EH (cell line): ENCODE data around the gene RANBP1.
A peak's percentile ranks its signal among the peaks of the same experiment; 100 is the strongest.
"Not testable (repeated sequence)": the region's sequence is repeated elsewhere in the genome, so short reads cannot be mapped to it uniquely, and the experiment has no call there.

ENCODE experiments used
- DNase-seq: peaks from one replicate; pipeline ENCODE4 v3.0.0-alpha.2; 2015; ENCODE audit warnings: low read depth

The RANBP1 gene

DNA sequence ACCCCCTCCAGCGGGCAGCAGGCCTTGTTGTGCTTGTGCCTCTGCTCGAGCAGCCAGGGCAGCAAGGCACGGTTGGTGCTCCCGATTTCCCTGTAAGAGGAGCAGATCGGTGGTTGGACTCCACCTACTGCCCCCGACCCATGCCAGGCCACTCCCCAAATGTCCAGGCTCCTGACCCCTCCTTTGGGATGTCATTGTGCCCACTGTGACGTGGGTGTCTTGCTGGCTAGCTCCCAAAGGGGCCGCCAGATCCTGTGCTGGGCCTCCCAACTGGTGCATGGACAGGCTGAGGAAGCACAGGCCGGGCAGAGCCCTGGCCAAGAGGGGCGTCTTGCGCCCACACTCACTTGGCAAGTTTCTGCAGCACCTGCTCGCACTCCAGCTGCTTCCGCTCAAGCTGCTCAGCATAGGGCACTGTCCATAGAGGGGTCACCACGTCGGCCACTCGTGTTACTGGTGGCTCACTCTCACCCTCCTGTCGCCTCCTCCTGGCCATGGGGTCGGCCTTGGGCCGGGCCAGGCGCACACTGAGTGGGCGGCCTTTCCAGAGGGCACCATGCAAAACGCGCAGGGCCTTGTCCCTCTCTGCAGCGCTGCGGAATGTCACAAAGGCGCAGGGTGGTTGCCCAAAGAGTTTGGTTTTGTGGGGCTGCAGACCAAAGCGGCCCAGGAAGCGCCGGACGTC is at the start of gene RANBP1:
TSS of gene RANBP1 (plus strand) at position 414 of the 685 bp plus-strand sequence. CDS start at position 495, 81 bp downstream.
- no peak for DNase-seq

DNA sequence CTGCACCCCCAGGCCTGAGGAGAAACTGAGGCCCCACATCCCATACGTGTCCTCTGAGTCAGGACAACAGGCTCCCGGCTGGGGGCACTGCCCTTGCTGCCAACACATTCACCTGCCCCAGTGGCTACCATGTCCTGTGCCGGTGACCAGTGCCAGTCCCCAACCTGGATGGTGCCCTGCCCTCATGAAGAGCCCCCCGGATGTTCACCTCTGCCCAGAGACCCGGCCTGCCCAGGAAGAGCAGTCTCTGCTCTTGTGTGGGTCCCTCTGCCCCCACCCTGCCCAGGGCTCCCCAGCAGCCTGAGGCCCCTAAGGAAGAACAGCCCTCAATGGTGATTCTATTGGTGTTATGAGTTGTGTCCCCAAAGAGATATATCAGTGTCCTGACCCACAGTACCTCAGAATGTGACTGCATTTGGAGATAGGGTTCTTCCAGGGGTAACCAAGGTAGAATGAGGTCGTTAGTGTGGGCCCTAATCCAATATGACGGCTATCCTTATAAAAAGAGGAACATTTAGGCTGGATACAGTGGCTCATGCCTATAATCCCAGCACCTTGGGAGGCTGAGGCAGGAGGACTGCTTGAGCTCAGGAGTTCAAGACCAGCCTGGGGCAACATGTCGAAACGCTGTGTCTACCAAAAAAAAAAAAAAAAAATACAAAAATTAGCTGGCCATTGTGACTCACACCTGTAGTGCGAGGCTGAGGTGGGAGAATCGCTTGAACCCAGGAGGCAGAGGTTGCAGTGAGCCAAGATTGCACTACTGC is 49.1 kb upstream of the RANBP1 start:
- DNase-seq = no peak

DNA sequence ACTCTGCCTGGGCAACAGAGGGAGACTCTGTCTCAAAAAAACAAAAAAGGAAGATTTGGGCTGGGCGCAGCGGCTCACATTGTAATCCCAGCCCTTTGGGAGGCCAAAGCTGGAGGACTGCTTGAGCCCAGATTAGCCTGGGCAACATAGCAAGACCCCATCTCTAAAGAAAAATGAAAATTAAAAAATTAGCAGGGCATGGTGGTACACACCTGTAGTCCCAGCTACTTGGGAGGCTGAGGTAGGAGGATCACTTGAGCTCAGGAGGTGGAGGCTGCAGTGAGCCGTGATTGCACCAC is 48.6 kb upstream of the RANBP1 start:
- DNase-seq = not testable (repeated sequence)

DNA sequence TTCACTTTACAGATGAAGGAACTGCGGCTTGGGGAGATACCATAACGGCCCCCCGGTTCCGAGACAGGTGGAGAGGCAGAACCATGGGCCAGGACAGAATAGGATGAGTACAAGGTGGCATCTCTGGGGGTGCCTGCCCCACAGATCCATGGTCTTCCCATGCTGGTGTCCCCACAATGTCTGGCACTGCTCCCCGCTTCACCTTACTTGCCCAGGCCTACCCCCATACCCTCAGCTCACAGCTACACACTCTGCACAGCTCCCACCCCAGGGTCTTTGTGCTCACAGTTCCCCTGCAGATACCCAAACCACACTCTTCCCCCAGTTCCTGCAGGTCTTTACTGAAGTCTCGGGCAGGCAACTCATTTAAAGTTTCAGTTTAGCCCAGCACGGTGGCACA is 47.3 kb upstream of the RANBP1 start:
- no peak for DNase-seq

DNA sequence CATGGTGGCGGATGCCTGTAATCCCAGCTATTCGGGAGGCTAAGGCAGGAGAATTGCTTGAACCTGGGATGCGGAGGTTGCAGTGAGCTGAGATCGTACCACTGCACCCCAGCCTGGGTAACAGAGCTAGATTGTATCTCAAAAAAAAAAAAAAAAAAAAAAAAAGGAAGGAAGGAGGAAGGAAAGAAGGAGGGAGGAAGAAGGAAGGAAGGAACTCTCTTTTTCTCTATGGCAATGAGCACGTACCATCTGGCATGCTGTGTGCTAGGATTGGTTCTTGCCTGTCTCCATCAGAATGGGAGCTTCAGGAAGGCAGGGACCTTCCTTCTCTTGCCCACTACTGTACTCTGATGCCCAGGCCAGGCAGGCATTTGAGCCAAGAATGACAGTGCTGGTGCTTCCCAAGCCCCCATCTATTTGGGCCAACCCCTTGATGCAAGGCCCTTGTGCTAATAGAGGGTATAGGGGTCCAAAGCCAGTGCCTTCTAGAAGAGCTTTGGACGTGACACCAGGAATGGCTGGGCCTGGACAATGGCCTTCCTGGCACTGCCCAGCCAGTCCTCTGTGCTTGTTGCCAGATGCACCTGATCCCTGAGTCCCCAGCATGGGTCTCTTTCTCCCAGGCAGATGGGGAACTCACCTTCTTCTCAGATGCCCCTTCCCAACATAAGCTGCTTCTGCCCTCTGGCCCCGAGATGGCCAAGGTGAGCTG is 46.4 kb upstream of the RANBP1 start:
- no peak for DNase-seq

DNA sequence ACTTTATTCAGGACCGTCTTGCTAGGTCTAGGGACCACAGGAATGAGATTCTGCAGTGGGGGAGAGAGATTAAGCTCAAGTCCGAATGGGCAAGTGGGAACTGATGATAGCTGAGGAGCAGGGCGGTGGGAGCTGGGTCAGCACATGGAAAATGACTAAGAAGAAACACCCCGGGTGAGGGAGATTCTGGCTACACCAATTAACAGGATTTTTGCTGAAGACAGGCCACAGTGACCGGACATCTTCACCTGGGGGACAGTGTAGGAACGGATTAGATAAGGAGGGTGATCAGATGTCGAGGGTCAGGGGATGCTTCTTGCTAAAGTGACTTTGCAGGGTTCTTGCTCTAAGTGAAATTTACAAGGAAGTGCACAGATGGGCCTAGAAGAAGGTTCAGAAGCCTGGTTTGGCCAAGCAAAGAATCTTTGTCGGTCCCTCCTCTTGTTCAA is 44.4 kb upstream of the RANBP1 start:
- no peak for DNase-seq

DNA sequence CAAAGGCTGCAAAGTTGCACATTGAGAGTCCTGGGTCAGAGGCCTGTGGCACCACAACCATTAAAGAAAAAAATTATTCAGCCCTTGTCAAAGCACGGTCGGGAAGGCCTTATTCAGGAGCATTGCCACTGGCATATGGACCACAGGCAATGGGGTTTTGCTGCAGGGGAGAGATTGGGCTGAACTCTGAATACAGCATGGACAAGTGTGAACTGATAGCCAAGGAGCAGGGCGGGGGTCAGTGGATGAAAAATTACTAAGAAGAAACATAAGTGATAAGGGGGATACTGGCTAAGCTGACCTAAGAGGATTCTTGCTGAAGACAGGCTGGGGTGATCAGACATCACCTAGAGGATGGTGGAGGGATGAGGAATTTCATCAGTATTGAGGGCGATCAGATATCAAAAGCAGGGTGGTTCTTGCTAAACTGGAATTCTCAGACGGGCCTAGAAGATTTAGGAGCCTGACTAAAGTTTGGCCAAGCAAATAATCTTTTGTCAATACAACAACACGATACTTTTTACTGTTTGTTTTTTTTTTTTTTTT is 39.2 kb upstream of the RANBP1 start:
- no peak for DNase-seq

DNA sequence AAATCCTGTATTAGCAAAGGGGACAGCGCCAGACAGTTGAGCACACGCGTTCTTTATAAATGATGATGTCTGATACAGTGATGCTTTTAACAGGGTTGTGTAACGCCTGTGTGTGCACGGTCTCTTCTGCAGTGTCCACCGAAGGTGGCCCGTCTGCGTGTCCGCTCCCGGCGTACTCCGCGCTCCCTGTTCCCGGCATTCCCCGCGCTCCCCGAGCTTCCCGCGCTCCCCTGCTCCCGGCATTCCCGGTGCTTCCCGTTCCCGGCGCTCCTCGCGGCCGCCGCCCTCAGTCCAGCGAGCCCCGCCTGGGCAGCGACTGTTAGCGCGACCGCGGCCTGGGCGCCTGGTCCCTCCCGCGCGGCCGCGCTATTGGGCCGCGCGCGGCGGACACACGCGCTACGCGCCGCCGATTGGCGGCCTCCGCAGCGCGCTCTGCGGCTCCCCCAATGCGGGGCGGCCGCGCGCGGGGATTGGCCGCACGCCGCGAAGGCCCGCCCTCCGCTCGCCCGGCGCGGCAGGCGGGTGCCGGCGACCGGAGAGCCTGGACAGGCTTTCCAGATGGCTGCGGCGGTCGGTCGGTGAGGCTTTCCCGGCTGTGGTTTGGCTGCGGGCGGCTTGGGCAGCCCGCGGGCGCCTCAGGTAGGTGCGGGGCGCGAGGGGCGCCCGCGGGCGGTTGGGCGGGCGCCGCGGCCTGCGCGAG is 36.0 kb upstream of the RANBP1 start, which contains the start of gene DGCR8:
TSS of gene DGCR8 (plus strand) at position 497 of the 700 bp plus-strand sequence. CDS start 5,723 bp downstream, outside the sequence.
- peak; percentile 95 for DNase-seq

DNA sequence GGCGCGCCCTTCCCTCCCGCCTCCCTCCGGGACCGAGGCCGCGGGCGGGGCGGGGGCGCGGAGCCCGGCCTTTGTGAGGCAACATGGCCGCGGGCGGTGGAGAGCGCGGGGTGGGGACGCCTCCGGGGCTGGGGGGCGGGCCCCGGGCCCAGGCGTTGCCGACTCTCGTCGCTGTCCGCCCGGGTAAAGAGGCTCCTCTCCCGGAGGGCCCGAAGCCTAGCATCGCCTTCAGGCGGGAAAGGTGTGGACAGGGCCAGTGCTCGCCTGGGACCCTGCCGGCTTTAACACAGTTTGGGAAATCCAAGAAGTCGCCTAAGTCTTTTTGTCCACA is 35.5 kb upstream of the RANBP1 start:
- peak; percentile 60 for DNase-seq

DNA sequence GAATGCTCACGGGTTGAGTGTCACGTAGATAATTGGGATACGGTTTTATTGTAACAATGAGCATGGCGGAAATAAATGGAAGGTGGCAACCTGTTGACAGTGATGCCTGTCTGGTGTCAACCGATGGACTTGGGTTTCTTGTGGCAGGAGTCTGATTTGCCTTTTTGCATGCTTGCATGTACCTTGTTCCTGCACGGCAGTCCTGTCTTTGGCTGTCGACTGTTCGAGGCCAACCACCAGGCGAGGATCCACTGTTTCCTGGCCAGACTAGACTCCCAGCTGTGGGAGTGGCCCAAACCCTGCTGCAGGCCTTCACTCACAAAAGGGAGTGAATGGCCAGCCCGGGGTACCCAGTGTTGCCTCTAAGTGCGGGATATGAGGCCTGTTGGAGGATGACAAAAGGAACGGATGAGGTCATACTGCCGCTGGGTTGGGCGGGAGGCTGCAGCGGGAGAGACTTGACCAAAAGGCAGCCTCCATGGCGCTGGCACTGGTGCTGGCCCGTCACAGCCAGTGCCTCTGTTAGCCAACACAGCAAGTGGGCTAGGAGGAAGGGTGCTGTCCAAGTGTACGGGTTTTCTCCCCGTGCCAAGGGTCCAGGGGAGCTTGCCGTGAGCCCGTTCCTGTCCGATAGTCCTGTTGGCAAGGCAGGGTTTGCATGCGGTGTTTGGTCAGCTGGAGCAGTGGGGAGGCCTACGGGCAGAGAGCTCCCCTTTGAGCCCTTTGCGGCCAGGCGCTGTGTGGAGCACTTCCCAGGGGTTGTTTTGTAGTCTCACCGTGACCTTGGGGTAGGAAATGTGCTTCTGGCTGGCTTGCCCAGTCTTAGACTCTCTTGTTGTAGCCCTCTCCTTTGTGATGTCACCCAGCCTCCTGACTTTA is 34.9 kb upstream of the RANBP1 start:
- DNase-seq = peak; percentile 74

DNA sequence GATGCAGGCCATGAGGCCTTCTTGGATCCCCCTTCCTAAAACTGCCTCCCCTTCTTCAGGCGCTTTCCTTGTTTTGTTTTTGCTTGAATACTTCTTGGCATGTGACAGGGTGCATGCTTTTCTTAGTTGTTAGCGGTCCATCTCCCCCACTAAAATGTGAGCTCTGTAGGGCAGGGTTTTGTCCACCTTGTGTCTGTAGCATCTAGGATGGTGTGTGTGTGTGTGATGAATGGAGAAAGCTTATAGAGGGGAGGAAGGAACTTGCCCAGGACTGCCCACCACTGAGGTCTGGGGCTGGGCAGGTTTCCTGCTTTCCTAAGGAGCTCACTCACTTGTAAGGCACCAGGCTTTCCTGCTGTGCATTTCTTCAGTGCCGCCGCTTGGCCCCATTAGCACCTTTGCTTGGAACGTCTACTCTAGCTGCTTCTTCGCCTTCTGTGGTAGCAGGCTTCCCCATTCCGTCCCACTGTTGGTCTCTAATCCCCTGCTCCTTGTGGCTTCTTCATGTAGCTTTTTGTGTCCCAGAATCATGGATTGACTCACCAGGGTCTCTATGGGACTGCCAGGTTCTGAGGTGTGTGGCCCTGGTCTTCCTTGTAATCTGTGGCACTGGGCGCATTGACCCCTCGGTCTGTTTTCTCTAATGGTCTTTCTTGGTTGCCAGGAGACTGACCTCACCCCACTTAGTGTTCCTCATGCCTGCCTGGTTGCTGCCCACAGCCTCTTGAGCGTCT is 32.6 kb upstream of the RANBP1 start:
- no peak for DNase-seq

DNA sequence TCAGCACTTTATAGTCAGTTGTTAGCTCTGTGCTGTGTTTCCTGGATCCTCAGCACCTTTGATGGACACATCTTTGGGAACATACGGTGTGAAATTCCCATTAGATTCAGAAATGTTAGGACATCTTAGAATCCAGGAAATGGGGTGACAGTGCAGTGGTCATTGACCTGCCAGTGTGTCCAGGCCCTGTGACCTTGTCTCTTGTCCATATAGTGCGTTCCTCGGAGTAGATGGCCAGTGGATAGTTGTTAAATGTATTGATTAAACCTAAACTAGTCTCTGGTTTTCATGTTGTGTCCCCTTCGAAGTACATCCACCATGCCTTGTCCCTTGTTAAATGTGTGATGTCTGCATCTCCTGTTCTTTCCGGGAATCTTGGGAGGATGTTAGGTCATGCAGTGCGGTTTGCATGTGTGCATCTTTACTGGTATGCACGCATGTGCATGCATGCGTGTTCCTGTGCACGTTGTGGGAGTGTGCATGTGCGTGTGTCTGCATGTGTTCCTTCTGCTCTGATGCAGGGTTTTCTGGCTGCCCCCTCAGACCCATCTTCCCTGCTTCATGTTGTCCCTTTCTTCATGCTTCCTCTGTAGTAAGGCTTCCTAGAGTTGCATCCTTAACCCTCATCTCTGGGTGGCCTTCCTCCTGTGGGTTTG is 31.9 kb upstream of the RANBP1 start:
- DNase-seq = no peak

DNA sequence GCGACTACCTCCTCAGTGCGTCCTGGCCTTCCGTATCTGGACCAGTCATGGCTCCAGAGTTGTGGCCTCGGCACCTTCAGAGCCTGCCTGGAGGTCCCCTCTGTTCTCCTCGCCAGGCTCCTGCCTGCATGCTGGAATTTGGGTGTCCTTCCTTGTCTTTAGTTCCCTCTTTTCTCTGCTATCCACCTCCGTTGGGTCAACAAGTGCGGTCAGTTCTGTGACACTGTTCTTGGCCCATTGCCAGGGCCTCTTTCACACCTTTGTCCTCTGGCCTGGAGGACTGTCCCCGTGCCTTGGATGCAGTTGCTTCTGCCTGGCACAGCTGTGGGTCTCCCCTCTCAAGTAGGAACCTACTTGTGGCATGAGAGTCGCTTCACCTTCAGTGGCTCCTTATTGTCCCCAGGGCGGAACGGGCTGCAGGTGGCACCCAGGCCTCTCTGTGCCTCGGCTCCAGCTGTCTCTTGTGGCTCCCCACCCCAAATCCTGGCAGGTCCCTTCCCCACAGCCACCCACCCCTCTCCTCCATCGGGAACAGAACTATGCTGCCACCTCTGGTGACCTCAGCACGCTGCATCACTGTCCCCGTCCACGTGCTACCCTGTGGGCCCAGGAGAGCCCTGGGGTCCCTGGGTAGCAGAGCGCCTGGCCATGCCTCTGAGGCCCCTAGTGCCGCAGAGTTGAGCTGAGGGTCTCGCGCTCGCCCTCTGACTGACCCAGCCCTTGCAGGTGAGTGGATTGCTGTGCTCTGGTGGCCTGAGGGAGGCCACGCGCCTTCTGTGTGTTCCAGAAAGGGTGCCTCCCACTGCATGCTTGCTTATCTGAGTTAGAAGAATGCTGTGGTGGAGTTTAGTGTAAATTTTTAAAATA is 31.1 kb upstream of the RANBP1 start:
- peak; percentile 17 for DNase-seq

DNA sequence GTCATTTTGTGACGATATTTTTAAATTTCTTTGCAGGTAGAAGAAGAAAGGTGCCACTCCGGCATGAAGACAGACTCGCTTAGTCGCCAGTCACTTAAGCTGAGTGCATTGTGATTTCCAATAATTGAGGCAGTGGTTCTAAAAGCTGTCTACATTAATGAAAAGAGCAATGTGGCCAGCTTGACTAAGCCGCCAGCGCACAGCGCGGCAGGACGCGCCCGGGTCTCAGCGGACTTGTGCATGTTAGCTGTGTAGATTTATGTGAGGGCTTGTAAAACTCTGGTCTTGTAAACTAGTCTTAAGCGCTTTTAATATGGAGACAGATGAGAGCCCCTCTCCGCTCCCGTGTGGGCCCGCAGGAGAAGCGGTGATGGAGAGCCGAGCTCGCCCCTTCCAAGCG is 30.3 kb upstream of the RANBP1 start:
- no peak for DNase-seq

DNA sequence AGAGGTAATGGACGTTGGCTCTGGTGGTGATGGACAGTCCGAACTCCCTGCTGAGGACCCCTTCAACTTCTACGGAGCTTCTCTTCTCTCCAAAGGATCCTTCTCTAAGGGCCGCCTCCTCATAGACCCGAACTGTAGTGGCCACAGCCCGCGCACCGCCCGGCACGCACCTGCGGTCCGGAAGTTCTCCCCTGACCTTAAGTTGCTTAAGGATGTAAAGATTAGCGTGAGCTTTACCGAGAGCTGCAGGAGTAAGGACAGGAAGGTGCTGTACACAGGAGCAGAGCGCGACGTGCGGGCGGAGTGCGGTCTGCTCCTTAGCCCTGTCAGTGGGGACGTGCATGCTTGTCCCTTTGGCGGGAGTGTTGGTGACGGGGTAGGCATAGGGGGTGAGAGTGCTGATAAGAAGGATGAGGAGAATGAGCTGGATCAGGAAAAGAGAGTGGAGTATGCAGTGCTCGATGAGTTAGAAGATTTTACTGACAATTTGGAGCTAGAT is 29.8 kb upstream of the RANBP1 start:
- no peak for DNase-seq

DNA sequence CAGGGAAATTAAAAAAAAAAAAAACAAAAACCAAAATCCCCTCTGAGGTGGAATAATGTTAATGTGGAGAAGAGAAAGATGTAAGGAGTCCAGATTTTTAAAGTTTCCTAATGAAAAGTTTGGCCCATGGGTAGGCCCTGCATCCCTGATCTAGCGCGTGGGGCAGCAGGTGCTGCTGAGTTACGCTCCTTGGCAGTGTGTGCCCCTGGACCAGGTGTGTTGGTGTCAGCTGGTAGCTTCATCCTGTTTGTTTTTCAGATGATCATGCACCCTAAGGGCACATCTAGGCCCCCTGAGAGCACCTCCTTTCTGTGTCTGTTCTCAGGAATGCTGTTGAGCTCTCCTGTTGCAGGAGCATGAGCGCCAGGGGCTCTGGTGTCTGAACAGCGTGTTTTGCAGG is 29.1 kb upstream of the RANBP1 start:
- DNase-seq = no peak

DNA sequence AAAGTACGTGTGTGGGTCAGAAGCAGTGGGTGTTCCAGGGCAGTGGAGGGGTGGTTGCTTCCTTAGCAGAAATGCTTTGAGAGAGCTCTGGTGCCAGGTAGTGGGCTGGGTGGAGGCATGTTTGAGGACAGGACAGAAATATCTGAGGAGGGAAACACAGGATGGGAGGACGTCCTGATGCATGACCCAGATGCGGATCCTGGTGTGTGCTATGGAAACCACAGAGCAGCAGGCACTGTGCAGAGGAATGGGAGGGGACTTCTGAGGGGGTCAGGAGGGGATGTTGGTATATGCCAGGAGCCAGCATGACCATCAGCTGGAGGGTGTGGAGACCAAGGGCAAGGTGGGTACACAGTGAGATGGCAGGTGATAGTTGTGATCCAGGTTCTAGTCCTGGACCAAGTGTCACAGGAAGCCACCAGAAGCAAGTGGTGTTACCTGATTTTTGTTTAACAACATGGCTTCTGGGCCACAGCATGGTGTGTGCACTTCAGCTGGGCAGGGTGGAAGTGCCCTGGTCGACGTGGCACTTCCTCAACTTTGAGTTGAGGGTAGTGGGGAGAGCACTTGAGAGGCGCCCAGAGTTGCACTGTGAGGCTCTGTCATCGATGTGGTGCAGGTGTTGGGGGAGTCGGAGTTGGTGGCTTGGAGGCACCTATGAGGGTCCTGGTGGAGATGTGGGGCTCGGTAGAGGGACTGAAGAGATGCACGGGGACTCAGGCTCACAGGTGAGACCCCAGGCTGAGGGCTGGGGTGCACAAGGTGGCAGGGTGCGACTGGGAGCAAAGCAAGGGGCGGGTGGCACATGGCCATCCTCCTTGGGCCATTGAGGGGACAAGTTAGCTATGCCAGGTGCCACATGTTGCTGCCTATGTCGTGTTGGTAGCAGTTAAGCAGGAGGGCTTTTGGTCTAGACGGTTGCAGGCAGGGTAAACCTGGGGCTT is 28.3 kb upstream of the RANBP1 start:
- no peak for DNase-seq

DNA sequence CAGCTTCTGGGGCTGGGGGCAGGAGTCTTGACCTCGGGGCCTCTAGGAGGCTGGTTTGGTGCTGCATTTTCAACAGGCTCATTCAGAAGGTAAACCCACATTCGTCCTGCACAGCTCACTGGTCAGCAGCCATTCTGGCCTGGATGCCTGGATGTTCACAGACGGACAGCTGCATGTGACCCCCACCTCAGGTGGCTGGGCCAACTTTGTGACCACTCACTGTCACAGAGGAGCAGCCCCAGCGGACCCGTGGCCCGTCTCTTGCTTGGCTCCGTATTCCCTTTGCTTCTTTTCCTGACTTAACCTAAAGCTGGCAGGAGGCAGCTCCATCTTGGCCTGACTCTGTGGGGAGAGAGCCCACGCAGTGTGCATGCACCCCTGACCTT is 27.6 kb upstream of the RANBP1 start:
- no peak for DNase-seq
